ES-I3 (cell line): ENCODE results near the gene CCSAP.

ENCODE experiments used
- H3K36me3 ChIP-seq: 2 replicates; pipeline ENCODE4 v1.6.1; 2013; ENCODE audit warnings: mild to moderate bottlenecking, low read length, control low read depth, moderate library complexity; ENCODE audit not compliant: insufficient read depth
- H3K4me1 ChIP-seq: 2 replicates; pipeline ENCODE4 v1.6.1; 2013; ENCODE audit warnings: mild to moderate bottlenecking, control low read depth, low read length; ENCODE audit not compliant: insufficient read depth
- H3K9ac ChIP-seq: 2 replicates; pipeline ENCODE4 v1.6.1; 2013; ENCODE audit warnings: low read depth, mild to moderate bottlenecking, low read length, moderate library complexity
- H3K9me3 ChIP-seq: 2 replicates; pipeline ENCODE4 v1.6.1; 2013; ENCODE audit warnings: mild to moderate bottlenecking, low read length, moderate library complexity; ENCODE audit not compliant: control insufficient read depth, insufficient read depth

CCSAP gene

DNA sequence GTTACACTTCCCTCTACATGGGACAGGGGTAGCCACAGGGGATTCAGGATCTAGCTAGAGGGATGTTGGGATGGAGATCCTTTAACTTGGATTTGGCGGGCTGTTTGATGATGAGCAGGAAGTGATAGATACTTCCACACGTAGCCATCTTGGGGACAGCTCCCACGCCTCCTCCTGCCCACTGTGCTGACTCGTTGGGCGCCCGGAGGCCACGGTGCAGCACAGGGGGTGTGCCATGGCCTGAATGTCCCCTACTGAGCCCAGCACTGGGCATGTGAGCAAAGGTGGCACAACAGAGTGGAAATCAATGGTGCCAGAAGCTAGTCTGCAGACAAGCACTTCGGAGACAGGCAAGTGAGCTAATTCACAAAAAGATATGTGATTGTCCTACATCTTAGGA is 31.6 kb upstream of the CCSAP start:
- Histone ChIP-seq H3K4me1 (0 out of 2 replicates have a peak, but pooled peaks cover under 1% of the 10 kb centered on the region), H3K9ac (no peak overlapping the region), H3K9me3 (no peaks in the 10 kb centered on the region), H3K36me3 (no peaks in the 10 kb centered on the region)

GRCh38 chr1:229373395-229373794 is 30.5 kb upstream of the CCSAP start:
- no peaks in the 10 kb centered on the region for H3K9me3 ChIP-seq
- H3K36me3 ChIP-seq, result no peaks in the 10 kb centered on the region
- H3K9ac ChIP-seq, result no peak overlapping the region
- no peaks in the 10 kb centered on the region for H3K4me1 ChIP-seq

- Histone ChIP-seq H3K4me1 (no peaks in the 10 kb centered on the region), H3K9ac (no peak overlapping the region), H3K9me3 (no peaks in the 10 kb centered on the region), H3K36me3 (no peaks in the 10 kb centered on the region)
Measured at GRCh38 chr1:229372251-229372650, 29.4 kb upstream of the CCSAP start.

- H3K9ac ChIP-seq, result no peak overlapping the region
- H3K9me3 ChIP-seq, result no peaks in the 10 kb centered on the region
- no peaks in the 10 kb centered on the region for H3K36me3 ChIP-seq
- no peaks in the 10 kb centered on the region for H3K4me1 ChIP-seq
Measured at GRCh38 chr1:229371624-229372023, 28.8 kb upstream of the CCSAP start.

DNA sequence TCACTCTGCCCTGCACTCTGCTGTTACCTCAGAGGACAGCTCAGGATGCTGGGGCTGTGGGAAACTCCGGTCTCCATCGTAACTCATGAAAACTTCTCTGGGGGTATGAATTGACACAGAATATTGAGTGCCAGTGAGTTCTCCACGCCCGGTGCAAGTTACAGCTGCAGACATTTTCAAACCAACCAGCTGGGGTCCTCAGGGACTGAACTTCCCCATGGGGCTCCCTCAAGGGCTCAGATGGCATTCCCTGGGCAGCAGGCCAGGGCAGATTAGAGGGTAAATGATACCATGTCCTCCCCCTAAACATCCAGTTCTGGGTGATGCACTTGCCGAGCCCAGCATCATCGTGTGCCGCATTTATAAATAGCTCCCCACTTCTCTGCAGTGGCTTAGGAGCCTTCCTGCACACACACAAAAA is 27.8 kb upstream of the CCSAP start:
- no peak overlapping the region for H3K9ac ChIP-seq
- H3K36me3 ChIP-seq, result no peaks in the 10 kb centered on the region
- no peaks in the 10 kb centered on the region for H3K9me3 ChIP-seq
- no peaks in the 10 kb centered on the region for H3K4me1 ChIP-seq

DNA sequence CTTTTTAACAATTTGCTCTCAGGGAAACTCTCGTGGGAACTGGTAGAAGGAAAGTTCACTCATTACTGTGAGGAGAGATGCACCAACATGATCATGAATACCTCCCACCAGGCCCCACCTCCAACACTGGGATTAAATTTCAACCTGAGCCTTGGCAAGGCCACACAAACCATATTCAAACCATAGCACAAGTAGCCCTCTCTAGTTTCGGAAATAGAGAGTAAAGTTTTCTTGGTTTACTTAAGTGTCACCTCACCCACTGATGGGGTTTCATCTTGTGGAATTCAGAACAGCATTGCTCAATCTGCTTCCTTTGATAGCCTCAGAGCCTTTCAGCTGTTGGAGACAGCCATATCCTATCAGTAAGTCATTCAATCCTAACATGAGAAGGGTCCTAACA is 25.5 kb upstream of the CCSAP start:
- Histone ChIP-seq H3K4me1 (no peaks in the 10 kb centered on the region), H3K9me3 (no peaks in the 10 kb centered on the region), H3K9ac (no peak overlapping the region), H3K36me3 (no peaks in the 10 kb centered on the region)

DNA sequence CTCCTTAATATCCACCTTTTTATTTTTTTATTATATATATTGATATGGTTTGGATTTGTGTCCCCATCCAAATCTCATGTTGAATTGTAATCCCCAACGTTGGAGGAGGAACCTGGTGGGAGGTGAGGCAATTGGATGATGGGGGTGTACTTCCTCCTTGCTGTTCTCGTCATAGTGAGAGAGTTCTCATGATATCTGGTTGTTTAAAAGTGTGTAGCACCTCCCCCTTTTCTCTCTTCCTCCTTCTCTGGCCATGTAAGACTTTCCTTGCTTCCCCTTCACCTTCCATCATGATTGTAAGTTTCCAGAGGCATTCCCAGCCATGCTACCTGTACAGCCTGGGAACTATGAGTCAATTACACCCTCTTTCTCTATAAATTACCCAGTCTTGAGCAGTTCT is 22.7 kb upstream of the CCSAP start:
- Histone ChIP-seq H3K4me1 (peaks cover 3% of the 10 kb centered on the region; the same call in 1 of the 2 replicates), H3K9ac (no peak overlapping the region), H3K36me3 (no peaks in the 10 kb centered on the region), H3K9me3 (no peaks in the 10 kb centered on the region)

DNA sequence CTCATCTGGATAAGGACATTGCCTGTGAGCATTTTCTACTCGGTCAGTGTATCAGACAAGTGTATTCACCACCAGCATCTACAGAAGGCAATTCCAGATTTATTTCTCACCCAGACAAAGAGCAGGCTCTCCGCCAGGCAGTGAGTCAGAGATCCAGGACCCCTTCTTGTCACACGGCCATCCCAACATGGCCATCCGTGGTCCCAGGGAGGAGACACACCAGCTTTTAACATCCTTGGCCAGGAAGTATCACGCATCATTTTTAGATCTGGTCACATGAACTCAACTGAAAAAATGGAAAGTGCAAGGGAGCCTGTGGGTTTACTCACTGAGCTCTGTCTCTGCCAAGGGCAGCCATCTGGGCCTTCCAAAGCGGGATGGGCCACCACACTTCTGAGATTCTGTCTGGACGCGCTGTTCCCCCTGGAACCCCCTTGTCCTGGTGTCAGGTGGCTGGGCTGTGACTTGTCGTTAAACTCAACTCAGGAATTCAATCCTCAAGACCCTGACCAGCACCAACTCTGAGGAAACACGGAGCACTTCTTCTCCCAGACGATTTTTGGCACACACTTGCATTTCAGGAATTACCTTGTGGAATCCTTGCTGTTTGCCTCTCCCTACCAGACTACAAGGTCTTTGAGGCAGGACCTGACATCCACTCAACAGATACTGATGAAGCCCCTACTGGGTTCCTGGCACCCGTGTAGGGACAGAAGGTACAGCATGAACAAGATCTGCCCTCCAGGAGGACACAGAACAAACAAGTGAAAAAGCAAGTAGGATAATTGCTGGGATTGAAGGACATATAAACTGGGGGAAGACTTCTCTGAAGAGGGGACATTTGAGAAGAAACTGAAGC is 21.6 kb upstream of the CCSAP start:
- Histone ChIP-seq H3K9ac (no peak overlapping the region), H3K9me3 (no peaks in the 10 kb centered on the region), H3K36me3 (no peaks in the 10 kb centered on the region), H3K4me1 (peaks cover 4% of the 10 kb centered on the region; the same call in 1 of the 2 replicates)

DNA sequence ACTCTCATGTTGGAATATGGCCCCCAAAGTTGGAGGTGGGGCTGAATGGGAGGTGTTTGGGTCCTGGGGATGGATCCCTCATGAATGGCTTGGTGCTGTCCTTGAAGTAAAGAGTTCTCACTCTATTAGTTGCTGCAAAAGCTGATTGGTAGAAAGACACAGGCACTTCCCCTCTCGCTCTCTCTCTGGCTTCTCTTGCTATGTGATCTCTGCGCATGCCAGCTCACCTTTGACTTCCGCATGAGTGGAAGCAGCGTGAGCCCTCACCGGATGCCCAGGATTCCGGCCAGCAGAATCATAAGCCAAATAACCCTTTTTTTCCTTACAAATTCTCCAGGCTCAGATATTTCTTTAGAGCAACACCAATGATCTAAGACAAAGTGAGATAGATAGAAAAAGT is 20.9 kb upstream of the CCSAP start:
- no peak overlapping the region for H3K9ac ChIP-seq

GRCh38 chr1:229360420-229360819 is 17.6 kb upstream of the CCSAP start:
- Histone ChIP-seq H3K36me3 (no peaks in the 10 kb centered on the region), H3K9ac (no peak overlapping the region), H3K9me3 (no peaks in the 10 kb centered on the region)

More for the DNA sequence above, 20.9 kb upstream of the CCSAP start:
- H3K4me1 ChIP-seq, result peaks cover 4% of the 10 kb centered on the region; the same call in 1 of the 2 replicates
- H3K9me3 ChIP-seq, result no peaks in the 10 kb centered on the region
- no peaks in the 10 kb centered on the region for H3K36me3 ChIP-seq

DNA sequence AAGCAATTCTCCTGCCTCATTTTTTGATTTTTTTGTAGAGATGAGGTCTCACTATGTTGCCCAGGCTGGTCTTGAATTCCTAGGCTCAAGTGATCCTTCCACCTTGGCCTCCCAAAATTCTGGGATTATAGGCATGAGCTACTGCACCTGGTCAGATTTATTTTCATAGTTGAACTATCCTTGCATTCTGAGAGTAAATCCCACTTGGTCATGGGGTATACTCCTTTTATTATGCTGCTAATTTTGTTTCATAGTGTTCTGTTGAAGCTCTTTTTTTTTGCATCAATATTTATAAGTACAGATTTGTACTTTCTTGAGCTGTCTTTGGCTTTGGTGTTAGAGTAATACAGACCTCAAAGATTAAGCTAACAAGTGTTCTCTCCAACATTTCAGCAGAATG is 12.8 kb upstream of the CCSAP start:
- H3K9me3 ChIP-seq, result peaks cover 8% of the 10 kb centered on the region; the same call in 1 of the 2 replicates
- H3K36me3 ChIP-seq, result no peaks in the 10 kb centered on the region
- peaks cover 2% of the 10 kb centered on the region; the same call in 1 of the 2 replicates for H3K4me1 ChIP-seq
- no peak overlapping the region for H3K9ac ChIP-seq

More at GRCh38 chr1:229360420-229360819, 17.6 kb upstream of the CCSAP start:
- H3K4me1 ChIP-seq, result peaks cover 4% of the 10 kb centered on the region; the same call in 1 of the 2 replicates

- Histone ChIP-seq H3K36me3 (no peaks in the 10 kb centered on the region), H3K9ac (no peak overlapping the region), H3K4me1 (no peaks in the 10 kb centered on the region), H3K9me3 (peaks cover 8% of the 10 kb centered on the region; the same call in 1 of the 2 replicates)
Measured at GRCh38 chr1:229354226-229354625, 11.4 kb upstream of the CCSAP start.

DNA sequence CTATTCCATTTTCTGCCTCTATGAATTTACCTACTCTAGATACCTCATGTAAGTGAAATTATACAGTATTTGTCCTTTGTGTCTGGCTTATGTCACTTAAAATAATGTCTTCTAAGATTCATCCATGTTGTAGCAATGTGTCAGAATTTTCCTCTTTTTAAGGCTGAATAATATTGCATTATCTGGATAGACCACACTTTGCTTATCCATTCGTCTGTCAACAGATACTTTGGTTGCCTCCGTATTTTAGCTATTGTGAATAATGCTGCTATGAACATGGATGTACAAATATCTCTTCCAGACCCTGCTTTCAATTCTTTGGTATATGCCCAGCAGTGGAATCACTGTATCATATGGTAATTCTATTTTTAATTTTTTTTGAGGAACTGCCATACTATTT is 10.1 kb upstream of the CCSAP start:
- Histone ChIP-seq H3K9me3 (peaks cover 8% of the 10 kb centered on the region; the same call in 1 of the 2 replicates), H3K4me1 (no peaks in the 10 kb centered on the region), H3K36me3 (no peaks in the 10 kb centered on the region), H3K9ac (no peak overlapping the region)

DNA sequence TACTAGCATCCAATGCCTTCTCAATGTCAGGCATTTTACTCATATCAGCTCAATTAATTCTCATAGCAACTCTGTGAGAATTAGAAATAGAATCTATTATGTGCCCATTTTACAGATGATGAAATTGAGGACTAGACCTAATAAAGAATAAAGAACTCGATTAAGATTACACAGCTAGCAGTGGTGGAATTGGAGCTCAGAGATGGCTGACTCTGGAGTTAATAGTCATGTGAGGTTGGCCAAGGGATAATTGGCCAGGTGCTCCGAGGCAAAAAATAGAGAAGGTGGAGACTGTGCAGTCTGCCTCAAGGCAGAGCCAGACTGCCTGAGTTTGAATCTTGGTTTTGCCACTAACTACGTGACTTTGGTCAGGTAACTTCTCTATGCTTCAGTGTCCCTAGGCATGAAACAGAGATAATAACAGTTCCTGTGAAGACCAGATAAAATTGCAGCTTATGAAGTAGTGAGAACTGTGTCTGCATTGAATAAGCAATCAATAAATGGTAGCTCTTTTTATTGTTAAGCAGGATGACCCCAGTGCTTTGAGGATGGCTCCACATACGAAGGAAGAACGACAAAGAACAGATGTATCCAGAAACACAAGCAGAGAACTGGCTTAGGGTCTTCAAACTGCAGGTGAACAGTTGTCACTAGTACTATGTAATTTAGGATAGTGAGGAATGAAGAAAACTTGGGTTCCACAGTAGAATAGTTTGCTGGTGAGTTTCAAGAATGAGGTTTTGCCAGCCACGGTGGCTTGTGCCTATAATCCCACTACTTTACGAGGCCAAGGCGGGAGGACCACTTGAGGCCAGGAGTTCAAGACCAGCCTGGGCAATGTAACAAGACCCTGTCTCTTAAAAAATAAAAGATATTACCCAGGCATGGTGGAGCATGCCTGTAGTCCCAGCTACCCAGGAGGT is 6.9 kb upstream of the CCSAP start:
- no peaks in the 10 kb centered on the region for H3K4me1 ChIP-seq
- no peaks in the 10 kb centered on the region for H3K36me3 ChIP-seq
- no peak overlapping the region for H3K9ac ChIP-seq
- H3K9me3 ChIP-seq, result peaks cover 8% of the 10 kb centered on the region; the same call in 1 of the 2 replicates
